HT1080 (cell line): ENCODE measurements around the gene CSF2RB. TPM values are rescaled to one million over a fixed set of nuclear protein-coding genes. Genes with fewer than 3 reads are reported as not detected.

Experiments
- total RNA-seq: library from RNA; depleted of rRNA; stranded (reverse); fragments of >200 nt; shearing (Covaris generic); gene quantifications from 2 replicates; pipeline ENCODE4 v1.2.3, GENCODE V29; 2014; rRNA removed

CSF2RB gene
- total RNA-seq, 1 experiment from 2014 or later, result not detected

Other genes with a start within 250 kb of the CSF2RB start
- gene CACNG2, start 209.9 kb upstream of the CSF2RB start, total RNA-seq, result not detected in 2 replicates
- gene IFT27, start 137.5 kb upstream of the CSF2RB start, total RNA-seq, result 0.10 and 0.29 TPM in 2 replicates
- not detected in 2 replicates for gene PVALB, start 96.6 kb upstream of the CSF2RB start, total RNA-seq
- not detected in 2 replicates for gene NCF4, start 52.6 kb upstream of the CSF2RB start, total RNA-seq
- gene TST, start 105.8 kb downstream of the CSF2RB start, total RNA-seq, result 15.9 and 21.3 TPM in 2 replicates
- gene MPST, start 106.1 kb downstream of the CSF2RB start, total RNA-seq, result 127 and 145 TPM in 2 replicates
- 32.3 and 36.4 TPM in 2 replicates for gene KCTD17, start 138.1 kb downstream of the CSF2RB start, total RNA-seq
- gene TMPRSS6, start 196.1 kb downstream of the CSF2RB start, total RNA-seq, result 0.11 TPM in 1 of 2 replicates, not detected in the other
- 0.06 and 0.63 TPM in 2 replicates for gene IL2RB, start 236.3 kb downstream of the CSF2RB start, total RNA-seq